ENCODE measurements around the gene CHRM1. TPM values are rescaled to one million over a fixed set of nuclear protein-coding genes. Genes with fewer than 3 reads are reported as not detected.

Gene CHRM1
- total RNA-seq, 1 donor from 2014 or later, result not detected

GRCh38 chr11:62905296-62905695, 15.9 kb downstream of the CHRM1 start:
- H3K9me3 Mint-ChIP-seq, result no peaks in the 10 kb centered on the region
- Histone ChIP-seq H3K9ac (no peak overlapping the region), H2AFZ (replicated peaks) (peak overlapping the region; percentile 81), H3K27ac (no peak overlapping the region), H3K36me3 (no peaks in the 10 kb centered on the region), H3F3A (ENCODE audit: low read depth) (no peaks in the 10 kb centered on the region), H4K20me1 (ENCODE audit: low read depth) (no peaks in the 10 kb centered on the region), H3K4me1 (peaks cover 3% of the 10 kb centered on the region), H3K27me3 (no peaks in the 10 kb centered on the region), H3K79me2 (ENCODE audit: low read depth) (no peaks in the 10 kb centered on the region), H3K9me3 (ENCODE audit: low read depth) (no peaks in the 10 kb centered on the region), H3K4me3 (no peak overlapping the region), H3K4me2 (no peak overlapping the region)
- no peak for DNase-seq (ENCODE audit: low spot score)
- peaks cover 15% of the 10 kb centered on the region for H3K27me3 Mint-ChIP-seq (ENCODE audit: insufficient read depth, low read depth)
- H3K4me1 Mint-ChIP-seq, result no peaks in the 10 kb centered on the region
- TF ChIP-seq EZH2 (IDR thresholded peaks at IDR 0.05) (no peak), EZH2phosphoT487 (IDR thresholded peaks at IDR 0.05) (no peak), CTCF (IDR thresholded peaks at IDR 0.05) (no peak)
- H3K36me3 Mint-ChIP-seq, result no peaks in the 10 kb centered on the region
- no peak overlapping the region for H3K27ac Mint-ChIP-seq
- no peak overlapping the region for H3K4me3 Mint-ChIP-seq

GRCh38 chr11:62902932-62903331, 18.2 kb downstream of the CHRM1 start:
- Histone ChIP-seq H3K4me3 (no peak overlapping the region), H3K4me2 (no peak overlapping the region), H2AFZ (replicated peaks) (no peak overlapping the region), H3K27me3 (no peaks in the 10 kb centered on the region), H3K36me3 (no peaks in the 10 kb centered on the region), H3K79me2 (ENCODE audit: low read depth) (no peaks in the 10 kb centered on the region), H3F3A (ENCODE audit: low read depth) (no peaks in the 10 kb centered on the region), H3K4me1 (no peaks in the 10 kb centered on the region), H4K20me1 (ENCODE audit: low read depth) (no peaks in the 10 kb centered on the region), H3K9ac (no peak overlapping the region), H3K27ac (no peak overlapping the region), H3K9me3 (ENCODE audit: low read depth) (no peaks in the 10 kb centered on the region)
- no peaks in the 10 kb centered on the region for H3K9me3 Mint-ChIP-seq
- TF ChIP-seq CTCF (IDR thresholded peaks at IDR 0.05) (no peak), EZH2 (IDR thresholded peaks at IDR 0.05) (no peak)
- H3K27ac Mint-ChIP-seq, result no peak overlapping the region
- H3K27me3 Mint-ChIP-seq (ENCODE audit: insufficient read depth, low read depth), result peaks cover 12% of the 10 kb centered on the region
- DNase-seq (ENCODE audit: low spot score), result no peak
- H3K36me3 Mint-ChIP-seq, result no peaks in the 10 kb centered on the region
- H3K4me3 Mint-ChIP-seq, result no peak overlapping the region
- peaks cover 4% of the 10 kb centered on the region for H3K4me1 Mint-ChIP-seq

GRCh38 chr11:62898027-62898426, 23.1 kb downstream of the CHRM1 start:
- Mint-ChIP-seq H3K27me3 (ENCODE audit: insufficient read depth, low read depth) (peaks cover 8% of the 10 kb centered on the region), H3K4me1 (peaks cover 13% of the 10 kb centered on the region), H3K27ac (no peak overlapping the region), H3K36me3 (no peaks in the 10 kb centered on the region), H3K4me3 (no peak overlapping the region), H3K9me3 (no peaks in the 10 kb centered on the region)
- Histone ChIP-seq H3K4me1 (peaks cover 9% of the 10 kb centered on the region), H3K9me3 (ENCODE audit: low read depth) (no peaks in the 10 kb centered on the region), H3K4me2 (no peak overlapping the region), H4K20me1 (ENCODE audit: low read depth) (no peaks in the 10 kb centered on the region), H3K9ac (no peak overlapping the region), H3K27ac (no peak overlapping the region), H3K79me2 (ENCODE audit: low read depth) (no peaks in the 10 kb centered on the region), H3F3A (ENCODE audit: low read depth) (peaks cover 9% of the 10 kb centered on the region), H3K27me3 (no peaks in the 10 kb centered on the region), H2AFZ (replicated peaks) (no peak overlapping the region), H3K36me3 (no peaks in the 10 kb centered on the region), H3K4me3 (no peak overlapping the region)
- TF ChIP-seq EZH2phosphoT487 (IDR thresholded peaks at IDR 0.05) (no peak), EZH2 (IDR thresholded peaks at IDR 0.05) (no peak), CTCF (IDR thresholded peaks at IDR 0.05) (no peak)
- DNase-seq (ENCODE audit: low spot score), result no peak

Measured in neural progenitor cell (in vitro differentiated cells).